ENCODE measurements around the gene RBCK1.

DNA sequence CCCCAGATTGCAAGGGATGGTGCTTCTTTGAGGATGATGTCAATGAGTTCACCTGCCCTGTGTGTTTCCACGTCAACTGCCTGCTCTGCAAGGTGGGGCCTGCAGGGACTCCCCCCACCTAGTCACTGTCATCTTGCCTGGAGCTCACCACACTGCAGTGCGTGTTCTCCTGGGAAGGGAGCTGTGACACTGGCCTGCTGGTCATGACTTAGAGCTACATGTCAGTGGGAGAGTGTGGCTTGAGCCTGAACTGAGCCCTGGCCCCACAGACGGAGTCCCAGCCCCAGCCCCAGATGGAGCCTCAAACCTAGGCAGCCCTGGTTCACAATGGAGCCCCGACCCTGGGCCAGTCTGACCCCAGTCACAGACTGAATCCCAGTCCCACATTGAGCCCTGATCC is 19.3 kb downstream of the RBCK1 start:
- TF ChIP-seq NFE2L2 (IDR thresholded peaks at IDR 0.05; ENCODE audit: low read depth, low read length) (no peak), CEBPB (IDR thresholded peaks at IDR 0.05; ENCODE audit: low read depth, low read length) (no peak)
- TF ChIP-seq, protein P1, sequence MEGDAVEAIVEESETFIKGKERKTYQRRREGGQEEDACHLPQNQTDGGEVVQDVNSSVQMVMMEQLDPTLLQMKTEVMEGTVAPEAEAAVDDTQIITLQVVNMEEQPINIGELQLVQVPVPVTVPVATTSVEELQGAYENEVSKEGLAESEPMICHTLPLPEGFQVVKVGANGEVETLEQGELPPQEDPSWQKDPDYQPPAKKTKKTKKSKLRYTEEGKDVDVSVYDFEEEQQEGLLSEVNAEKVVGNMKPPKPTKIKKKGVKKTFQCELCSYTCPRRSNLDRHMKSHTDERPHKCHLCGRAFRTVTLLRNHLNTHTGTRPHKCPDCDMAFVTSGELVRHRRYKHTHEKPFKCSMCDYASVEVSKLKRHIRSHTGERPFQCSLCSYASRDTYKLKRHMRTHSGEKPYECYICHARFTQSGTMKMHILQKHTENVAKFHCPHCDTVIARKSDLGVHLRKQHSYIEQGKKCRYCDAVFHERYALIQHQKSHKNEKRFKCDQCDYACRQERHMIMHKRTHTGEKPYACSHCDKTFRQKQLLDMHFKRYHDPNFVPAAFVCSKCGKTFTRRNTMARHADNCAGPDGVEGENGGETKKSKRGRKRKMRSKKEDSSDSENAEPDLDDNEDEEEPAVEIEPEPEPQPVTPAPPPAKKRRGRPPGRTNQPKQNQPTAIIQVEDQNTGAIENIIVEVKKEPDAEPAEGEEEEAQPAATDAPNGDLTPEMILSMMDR (conservative IDR thresholded peaks at IDR 0.05; ENCODE audit: low read depth, low read length): no peak
- TF ChIP-seq, protein P2, sequence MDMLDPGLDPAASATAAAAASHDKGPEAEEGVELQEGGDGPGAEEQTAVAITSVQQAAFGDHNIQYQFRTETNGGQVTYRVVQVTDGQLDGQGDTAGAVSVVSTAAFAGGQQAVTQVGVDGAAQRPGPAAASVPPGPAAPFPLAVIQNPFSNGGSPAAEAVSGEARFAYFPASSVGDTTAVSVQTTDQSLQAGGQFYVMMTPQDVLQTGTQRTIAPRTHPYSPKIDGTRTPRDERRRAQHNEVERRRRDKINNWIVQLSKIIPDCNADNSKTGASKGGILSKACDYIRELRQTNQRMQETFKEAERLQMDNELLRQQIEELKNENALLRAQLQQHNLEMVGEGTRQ (IDR thresholded peaks at IDR 0.05; ENCODE audit: low read depth, low read length): no peak

All from IMR-90 (cell line).